ENCODE measurements around the gene RICTOR. TPM values are rescaled to one million over a fixed set of nuclear protein-coding genes. Genes with fewer than 3 reads are reported as not detected.
A peak's percentile ranks its signal among the peaks of the same experiment; 100 is the strongest.
"Not testable (repeated sequence)": the region's sequence is repeated elsewhere in the genome, so short reads cannot be mapped to it uniquely, and the experiment has no call there.

The RICTOR gene
- total RNA-seq, 1 donor from 2014 or later, result 20.4 TPM

GRCh38 chr5:39058178-39058921 lies 15.8 kb downstream of the RICTOR start:
- DNase-seq (ENCODE audit: low read depth in 2 of 2), result no peak

- DNase-seq (ENCODE audit: low read depth in 2 of 2), result no peak
Measured at GRCh38 chr5:39057734-39058133, 16.5 kb downstream of the RICTOR start.

GRCh38 chr5:39055768-39056398 lies 18.3 kb downstream of the RICTOR start:
- no peak for DNase-seq (ENCODE audit: low read depth in 2 of 2)

GRCh38 chr5:39055027-39055767 lies 19.0 kb downstream of the RICTOR start:
- DNase-seq (ENCODE audit: low read depth in 2 of 2), result no peak

- DNase-seq (ENCODE audit: low read depth in 2 of 2), result no peak
Measured at GRCh38 chr5:39053189-39053588, 21.0 kb downstream of the RICTOR start.

- DNase-seq (ENCODE audit: low read depth in 2 of 2), result no peak
Measured at GRCh38 chr5:39052141-39052540, 22.1 kb downstream of the RICTOR start.

- no peak for DNase-seq (ENCODE audit: low read depth in 2 of 2)
Measured at GRCh38 chr5:39049315-39049714, 24.9 kb downstream of the RICTOR start.

- DNase-seq (ENCODE audit: low read depth in 2 of 2), result peak in 1 of 2 donors; percentile 20
Measured at GRCh38 chr5:39040875-39041274, 33.3 kb downstream of the RICTOR start.

GRCh38 chr5:39034493-39034892 lies 39.7 kb downstream of the RICTOR start:
- not testable (repeated sequence) for DNase-seq (ENCODE audit: low read depth in 2 of 2)

GRCh38 chr5:39031041-39031440 lies 43.2 kb downstream of the RICTOR start:
- DNase-seq (ENCODE audit: low read depth in 2 of 2), result no peak

- DNase-seq (ENCODE audit: low read depth in 2 of 2), result no peak
Measured at GRCh38 chr5:39025456-39025855, 48.7 kb downstream of the RICTOR start.

GRCh38 chr5:39024884-39025283 lies 49.3 kb downstream of the RICTOR start:
- no peak for DNase-seq (ENCODE audit: low read depth in 2 of 2)

GRCh38 chr5:39024005-39024404 lies 50.2 kb downstream of the RICTOR start:
- no peak for DNase-seq (ENCODE audit: low read depth in 2 of 2)

GRCh38 chr5:39023121-39023520 lies 51.1 kb downstream of the RICTOR start:
- no peak for DNase-seq (ENCODE audit: low read depth in 2 of 2)

GRCh38 chr5:39022151-39022550 lies 52.0 kb downstream of the RICTOR start:
- DNase-seq (ENCODE audit: low read depth in 2 of 2), result no peak

- no peak for DNase-seq (ENCODE audit: low read depth in 2 of 2)
Measured at GRCh38 chr5:39021413-39021812, 52.8 kb downstream of the RICTOR start.

- DNase-seq (ENCODE audit: low read depth in 2 of 2), result no peak
Measured at GRCh38 chr5:39020458-39020857, 53.7 kb downstream of the RICTOR start.

GRCh38 chr5:39019254-39019653 lies 54.9 kb downstream of the RICTOR start:
- no peak for DNase-seq (ENCODE audit: low read depth in 2 of 2)

- no peak for DNase-seq (ENCODE audit: low read depth in 2 of 2)
Measured at GRCh38 chr5:39017504-39017903, 56.7 kb downstream of the RICTOR start.

GRCh38 chr5:39016587-39017275 lies 57.5 kb downstream of the RICTOR start:
- no peak for DNase-seq (ENCODE audit: low read depth in 2 of 2)

GRCh38 chr5:39015743-39016586 lies 58.2 kb downstream of the RICTOR start:
- DNase-seq (ENCODE audit: low read depth in 2 of 2), result no peak

Measured in dermis microvascular lymphatic vessel endothelial cell (primary cell).